BE2C (cell line): ENCODE results near the gene CGGBP1.

Experiments used
- DNase-seq: peaks from one replicate; pipeline ENCODE4 v3.0.0-alpha.2; 2020
- H3K27me3 ChIP-seq: fragments of 250-450 bp; sonication (Bioruptor Pico); 2 replicates; pipeline ENCODE4 v1.5.1; 2020; ENCODE audit warnings: mild to moderate bottlenecking
- H3K36me3 ChIP-seq: fragments of 250-450 bp; sonication (Bioruptor Pico); 2 replicates; pipeline ENCODE4 v1.5.1; 2020; ENCODE audit warnings: mild to moderate bottlenecking
- H3K4me1 ChIP-seq: fragments of 250-450 bp; sonication (Bioruptor Pico); 2 replicates; pipeline ENCODE4 v1.5.1; 2020
- H3K4me3 ChIP-seq: 2 replicates; pipeline ENCODE4 v1.5.1; 2011; ENCODE audit warnings: low read depth, low read length
- H3K9me3 ChIP-seq: fragments of 250-450 bp; sonication (Bioruptor Pico); 2 replicates; pipeline ENCODE4 v1.5.1; 2020
- CTCF ChIP-seq: IDR thresholded peaks from 2 replicates; pipeline ENCODE4 v1.5.1; 2012; ENCODE audit warnings: mild to moderate bottlenecking, low read depth, low read length

CGGBP1 gene

DNA sequence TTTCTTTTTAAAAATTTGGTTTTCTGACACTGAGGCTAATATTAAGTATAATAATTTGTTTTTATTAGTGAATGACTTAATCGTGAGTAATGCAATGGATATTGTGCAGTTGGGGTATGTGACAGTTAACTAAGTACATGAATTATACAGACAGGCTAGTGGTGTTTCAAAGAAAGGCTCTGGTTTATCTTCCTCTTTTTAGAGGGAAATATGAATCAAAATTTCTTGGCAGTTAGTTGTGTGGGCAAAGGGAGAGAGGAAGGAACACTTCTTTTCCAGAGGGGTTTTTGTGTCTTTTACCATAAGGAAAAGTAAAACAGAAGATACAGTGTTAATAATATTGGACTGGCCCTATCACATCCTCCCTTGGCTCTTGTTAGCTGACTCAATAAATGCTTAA, 2.9 kb upstream of the CGGBP1 start:
- peaks cover 9% of the 10 kb centered on the region; the same call in 1 of the 2 replicates for H3K36me3 ChIP-seq
- no peak for TF ChIP-seq CTCF
- H3K4me3 ChIP-seq: no peak overlapping the region
- no peak for DNase-seq
- H3K9me3 ChIP-seq: no peaks in the 10 kb centered on the region
- no peaks in the 10 kb centered on the region for H3K27me3 ChIP-seq
- no peaks in the 10 kb centered on the region for H3K4me1 ChIP-seq

GRCh38 chr3:88059380-88060170, 770 bp upstream of the CGGBP1 start:
- H3K27me3 ChIP-seq: no peaks in the 10 kb centered on the region
- TF ChIP-seq CTCF: no peak
- DNase-seq: no peak
- H3K4me3 ChIP-seq: peak overlapping the region; percentile 88
- H3K4me1 ChIP-seq: no peaks in the 10 kb centered on the region
- no peaks in the 10 kb centered on the region for H3K9me3 ChIP-seq
- H3K36me3 ChIP-seq: peaks cover 21% of the 10 kb centered on the region

GRCh38 chr3:88058306-88058580, 562 bp downstream of the CGGBP1 start:
- no peaks in the 10 kb centered on the region for H3K9me3 ChIP-seq
- H3K4me1 ChIP-seq: no peaks in the 10 kb centered on the region
- TF ChIP-seq CTCF: no peak
- peaks cover 22% of the 10 kb centered on the region for H3K36me3 ChIP-seq
- DNase-seq: no peak
- no peaks in the 10 kb centered on the region for H3K27me3 ChIP-seq
- H3K4me3 ChIP-seq: peak overlapping the region; percentile 86

GRCh38 chr3:88057630-88058305, 1.0 kb downstream of the CGGBP1 start:
- no peaks in the 10 kb centered on the region for H3K9me3 ChIP-seq
- H3K27me3 ChIP-seq: no peaks in the 10 kb centered on the region
- H3K4me1 ChIP-seq: no peaks in the 10 kb centered on the region
- TF ChIP-seq CTCF: peak; percentile 17
- peak overlapping the region; percentile 86 for H3K4me3 ChIP-seq
- H3K36me3 ChIP-seq: peaks cover 22% of the 10 kb centered on the region
- DNase-seq: no peak

DNA sequence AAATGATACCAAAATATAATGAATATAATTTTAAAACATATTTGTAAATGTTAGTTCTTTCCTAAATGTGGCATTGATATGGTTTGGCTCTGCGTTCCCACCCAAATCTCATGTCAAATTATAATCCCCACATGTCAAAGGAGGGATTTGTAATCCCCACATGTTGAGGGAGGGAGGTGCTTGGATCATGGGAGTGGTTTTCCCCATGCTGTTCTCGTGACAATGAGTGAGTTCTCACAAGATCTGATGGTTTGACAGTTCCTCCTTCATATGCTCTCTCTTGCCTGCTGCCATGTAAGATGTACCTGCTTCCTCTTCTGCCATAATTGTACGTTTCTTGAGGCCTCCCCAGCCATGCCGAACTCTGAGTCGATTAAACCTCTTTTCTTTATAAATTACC, 12.0 kb downstream of the CGGBP1 start:
- Histone ChIP-seq H3K4me1 (no peaks in the 10 kb centered on the region), H3K36me3 (no peaks in the 10 kb centered on the region), H3K9me3 (no peaks in the 10 kb centered on the region), H3K4me3 (no peak overlapping the region), H3K27me3 (no peaks in the 10 kb centered on the region)
- no peak for DNase-seq
- no peak for TF ChIP-seq CTCF

- Histone ChIP-seq H3K9me3 (no peaks in the 10 kb centered on the region), H3K4me1 (no peaks in the 10 kb centered on the region), H3K36me3 (no peaks in the 10 kb centered on the region), H3K27me3 (no peaks in the 10 kb centered on the region), H3K4me3 (no peak overlapping the region)
- no peak for TF ChIP-seq CTCF
- DNase-seq: no peak
Measured at GRCh38 chr3:88044411-88044810, 14.4 kb downstream of the CGGBP1 start.
